Mammary epithelial cell (primary cell): ENCODE measurements around the gene ITIH2.

Source experiments
- EZH2 ChIP-seq: IDR thresholded peaks from 2 replicates; pipeline ENCODE4 v1.6.1; 2012; ENCODE audit warnings: low read length, inconsistent platforms, borderline replicate concordance
- TF ChIP-seq, protein P1 (sequence below), 2 donors: IDR thresholded peaks in 1 of 2; conservative IDR thresholded peaks in 1 of 2; 2 replicates each; pipeline ENCODE4 v1.5.1; 2011 to 2012; ENCODE audit warnings: inconsistent platforms in 2 of 2, low read length in 2 of 2, mild to moderate bottlenecking in 2 of 2, control low read depth in 1 of 2, low read depth in 1 of 2; ENCODE audit not compliant: insufficient read depth in 1 of 2; ENCODE audit errors: extremely low read depth in 1 of 2

GRCh38 chr10:7705341-7705740, 2.2 kb downstream of the ITIH2 start:
- TF ChIP-seq, protein P1, sequence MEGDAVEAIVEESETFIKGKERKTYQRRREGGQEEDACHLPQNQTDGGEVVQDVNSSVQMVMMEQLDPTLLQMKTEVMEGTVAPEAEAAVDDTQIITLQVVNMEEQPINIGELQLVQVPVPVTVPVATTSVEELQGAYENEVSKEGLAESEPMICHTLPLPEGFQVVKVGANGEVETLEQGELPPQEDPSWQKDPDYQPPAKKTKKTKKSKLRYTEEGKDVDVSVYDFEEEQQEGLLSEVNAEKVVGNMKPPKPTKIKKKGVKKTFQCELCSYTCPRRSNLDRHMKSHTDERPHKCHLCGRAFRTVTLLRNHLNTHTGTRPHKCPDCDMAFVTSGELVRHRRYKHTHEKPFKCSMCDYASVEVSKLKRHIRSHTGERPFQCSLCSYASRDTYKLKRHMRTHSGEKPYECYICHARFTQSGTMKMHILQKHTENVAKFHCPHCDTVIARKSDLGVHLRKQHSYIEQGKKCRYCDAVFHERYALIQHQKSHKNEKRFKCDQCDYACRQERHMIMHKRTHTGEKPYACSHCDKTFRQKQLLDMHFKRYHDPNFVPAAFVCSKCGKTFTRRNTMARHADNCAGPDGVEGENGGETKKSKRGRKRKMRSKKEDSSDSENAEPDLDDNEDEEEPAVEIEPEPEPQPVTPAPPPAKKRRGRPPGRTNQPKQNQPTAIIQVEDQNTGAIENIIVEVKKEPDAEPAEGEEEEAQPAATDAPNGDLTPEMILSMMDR (conservative IDR thresholded peaks at IDR 0.05 in 1 of 2, IDR thresholded peaks at IDR 0.05 in 1 of 2; ENCODE audit: extremely low read depth in 1 of 2, insufficient read depth in 1 of 2, low read depth in 1 of 2, low read length in 2 of 2) = no peak
- TF ChIP-seq EZH2 = no peak
